Measurements from ENCODE around the gene AMD1.
"Not testable (repeated sequence)": the region's sequence is repeated elsewhere in the genome, so short reads cannot be mapped to it uniquely, and the experiment has no call there.

The AMD1 gene

DNA sequence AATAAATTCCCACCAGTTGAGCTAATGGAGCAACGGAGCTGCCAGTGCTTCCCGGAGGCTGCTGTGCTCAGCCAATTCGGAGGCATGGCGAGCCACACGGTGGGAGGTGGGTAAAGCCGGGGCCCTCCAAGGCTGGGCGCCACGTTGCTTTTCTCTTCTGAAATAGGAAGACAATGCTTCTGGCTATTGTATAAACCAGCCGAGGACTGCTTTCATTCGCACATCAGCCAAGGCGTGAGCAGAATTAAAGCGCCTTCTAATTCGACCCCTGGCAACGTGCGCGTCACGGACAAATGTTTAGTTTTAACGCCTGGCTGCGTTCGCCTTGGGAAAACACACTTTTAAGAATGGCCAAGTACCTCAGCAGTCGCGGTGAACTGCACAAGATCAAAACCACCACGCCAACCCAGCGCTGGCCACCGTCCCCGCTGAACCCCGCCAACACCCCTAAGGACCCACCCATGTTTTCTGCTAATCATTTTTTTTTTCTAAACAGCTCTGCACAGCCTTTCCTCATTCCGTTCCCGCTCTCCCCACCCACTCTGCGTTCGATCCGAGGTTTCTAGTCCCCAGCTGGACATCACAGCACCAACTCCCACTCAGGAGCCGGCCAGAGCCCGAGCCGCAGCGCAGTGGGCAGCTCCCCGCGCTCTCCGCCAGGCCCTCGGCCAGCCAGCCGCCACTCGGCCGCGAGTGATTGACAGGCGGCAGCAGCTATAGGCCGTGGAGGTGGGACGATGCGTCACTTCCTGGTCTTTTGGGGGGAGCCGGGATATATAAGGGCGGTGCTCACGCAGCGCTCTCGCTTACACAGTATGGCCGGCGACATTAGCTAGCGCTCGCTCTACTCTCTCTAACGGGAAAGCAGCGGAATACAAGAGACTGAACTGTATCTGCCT lies at the start of gene AMD1:
TSS of gene AMD1 (plus strand) at position 805 of the 899 bp plus-strand sequence. CDS start 321 bp downstream, outside the sequence.
- DNase-seq (ENCODE audit: low read depth, low spot score) = peak; percentile 89
- TF ChIP-seq FOXP2 (optimal IDR thresholded peaks at IDR 0.05; ENCODE audit: control extremely low read depth, extremely low read length, insufficient read depth) = peak; percentile 72
- TF ChIP-seq POLR2AphosphoS5 (IDR thresholded peaks at IDR 0.05; ENCODE audit: borderline replicate concordance, low read depth, low read length) = peak; percentile 100
- no peak for TF ChIP-seq EZH2 (IDR thresholded peaks at IDR 0.05)
- H3K4me3 ChIP-seq = peak within 1 kb of the TSS; percentile 93
- peak within 1 kb of the TSS; percentile 91 for H3K27ac ChIP-seq
- H3K9me3 ChIP-seq (ENCODE audit: low read depth, low read length) = no peaks in the 10 kb centered on the region
- H3K9ac ChIP-seq (ENCODE audit: insufficient read length) = peak within 1 kb of the TSS; percentile 91
- no peaks in the 10 kb centered on the region; the same call in 1 of the 2 replicates for H3K36me3 ChIP-seq (ENCODE audit: insufficient read depth, low read length)

DNA sequence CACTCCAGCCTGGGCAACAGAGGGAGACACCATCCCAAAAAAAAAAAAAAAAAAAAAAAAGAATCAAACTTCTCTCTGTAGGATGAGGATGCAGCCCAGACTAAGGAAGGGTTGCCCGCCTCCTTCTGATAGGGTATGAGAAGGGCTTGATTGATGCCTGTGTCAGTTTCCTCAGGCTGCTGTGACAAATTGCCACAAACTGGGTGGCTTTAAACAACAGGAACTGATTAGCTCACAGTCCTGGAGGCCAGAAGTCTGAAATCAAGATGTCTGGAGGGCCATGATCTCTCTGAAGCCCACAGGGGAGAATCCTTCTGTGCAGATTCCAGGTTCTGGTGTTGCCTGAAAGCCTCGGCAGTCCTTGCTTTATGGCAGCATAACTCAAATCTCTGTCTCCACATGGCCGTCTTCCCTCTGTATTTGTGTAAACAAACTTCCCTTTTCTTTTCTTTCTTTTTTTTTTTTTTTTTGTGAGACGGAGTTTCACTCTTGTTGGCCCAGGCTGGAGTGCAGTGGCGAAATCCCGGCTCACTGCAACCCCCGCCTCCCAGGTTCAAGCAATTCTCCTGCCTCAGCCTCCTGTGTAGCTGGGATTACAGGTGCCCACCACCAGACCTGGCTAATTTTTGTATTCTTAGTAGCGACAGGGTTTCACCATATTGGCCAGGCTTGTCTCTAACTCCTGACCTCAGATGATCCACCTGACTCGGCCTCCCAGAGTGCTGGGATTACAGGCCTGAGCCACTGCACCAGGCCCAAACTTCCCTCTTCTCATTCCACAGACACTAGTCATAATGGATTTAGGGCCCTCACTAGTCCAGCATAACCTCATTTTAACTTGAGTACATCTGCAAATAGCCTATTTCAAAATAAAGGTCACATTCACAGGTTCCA lies 48.1 kb upstream of the AMD1 start:
- TF ChIP-seq EZH2 (IDR thresholded peaks at IDR 0.05) (no peak), FOXP2 (optimal IDR thresholded peaks at IDR 0.05; ENCODE audit: control extremely low read depth, extremely low read length, insufficient read depth) (no peak)
- Histone ChIP-seq H3K9ac (ENCODE audit: insufficient read length) (no peak overlapping the region), H3K9me3 (ENCODE audit: low read depth, low read length) (no peaks in the 10 kb centered on the region), H3K4me3 (no peak overlapping the region), H3K36me3 (ENCODE audit: insufficient read depth, low read length) (no peaks in the 10 kb centered on the region), H3K27ac (no peak overlapping the region)
- DNase-seq (ENCODE audit: low read depth, low spot score) = no peak

DNA sequence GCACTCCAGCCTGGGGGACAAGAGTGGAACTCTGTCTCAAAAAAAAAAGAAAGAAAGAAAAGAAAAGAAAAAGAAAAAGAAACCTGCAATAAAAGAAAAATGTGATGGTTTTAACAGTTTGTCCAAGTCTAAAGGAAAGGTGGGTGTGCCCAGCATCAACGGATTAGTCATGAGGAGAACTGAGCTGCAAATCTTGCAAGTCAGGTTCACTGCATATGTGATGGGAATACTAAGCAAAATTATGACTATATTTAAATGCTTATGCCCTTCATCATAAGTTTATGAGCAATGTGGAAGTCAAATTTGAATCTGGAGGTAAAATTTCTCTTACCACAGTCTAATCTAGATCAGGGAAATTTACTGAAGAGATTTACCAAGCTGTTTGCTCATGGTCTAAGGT lies 46.2 kb upstream of the AMD1 start:
- H3K27ac ChIP-seq = no peak overlapping the region
- TF ChIP-seq FOXP2 (optimal IDR thresholded peaks at IDR 0.05; ENCODE audit: control extremely low read depth, extremely low read length, insufficient read depth) = no peak
- no peak for TF ChIP-seq POLR2AphosphoS5 (IDR thresholded peaks at IDR 0.05; ENCODE audit: borderline replicate concordance, low read depth, low read length)
- no peak for TF ChIP-seq EZH2 (IDR thresholded peaks at IDR 0.05)
- no peak for DNase-seq (ENCODE audit: low read depth, low spot score)
- no peaks in the 10 kb centered on the region for H3K36me3 ChIP-seq (ENCODE audit: insufficient read depth, low read length)
- H3K9ac ChIP-seq (ENCODE audit: insufficient read length) = no peak overlapping the region
- H3K9me3 ChIP-seq (ENCODE audit: low read depth, low read length) = no peaks in the 10 kb centered on the region
- no peak overlapping the region for H3K4me3 ChIP-seq

DNA sequence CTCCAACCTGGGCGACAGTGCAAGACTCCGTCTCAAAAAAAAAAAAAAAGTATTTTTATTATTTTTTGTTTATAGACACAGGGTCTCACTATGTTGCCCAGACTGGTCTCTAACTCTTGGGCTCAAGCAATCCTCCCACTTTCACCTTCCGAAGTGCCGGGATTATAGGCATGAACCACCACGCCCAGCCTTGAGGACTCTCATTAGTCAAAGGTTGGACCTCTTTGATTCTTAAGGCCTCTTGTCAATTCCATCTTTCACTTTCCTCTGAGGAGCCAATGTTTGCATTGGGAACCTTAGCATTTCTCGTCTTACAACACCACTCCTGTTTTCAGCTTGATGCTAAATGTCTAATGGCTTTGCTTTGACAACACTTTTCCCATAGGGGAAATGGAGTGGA lies 43.2 kb upstream of the AMD1 start:
- H3K36me3 ChIP-seq (ENCODE audit: insufficient read depth, low read length) = no peaks in the 10 kb centered on the region
- H3K4me3 ChIP-seq = no peak overlapping the region
- DNase-seq (ENCODE audit: low read depth, low spot score) = no peak
- TF ChIP-seq FOXP2 (optimal IDR thresholded peaks at IDR 0.05; ENCODE audit: control extremely low read depth, extremely low read length, insufficient read depth) (no peak), EZH2 (IDR thresholded peaks at IDR 0.05) (no peak)
- H3K9ac ChIP-seq (ENCODE audit: insufficient read length) = no peak overlapping the region
- no peak overlapping the region for H3K27ac ChIP-seq
- no peaks in the 10 kb centered on the region for H3K9me3 ChIP-seq (ENCODE audit: low read depth, low read length)

DNA sequence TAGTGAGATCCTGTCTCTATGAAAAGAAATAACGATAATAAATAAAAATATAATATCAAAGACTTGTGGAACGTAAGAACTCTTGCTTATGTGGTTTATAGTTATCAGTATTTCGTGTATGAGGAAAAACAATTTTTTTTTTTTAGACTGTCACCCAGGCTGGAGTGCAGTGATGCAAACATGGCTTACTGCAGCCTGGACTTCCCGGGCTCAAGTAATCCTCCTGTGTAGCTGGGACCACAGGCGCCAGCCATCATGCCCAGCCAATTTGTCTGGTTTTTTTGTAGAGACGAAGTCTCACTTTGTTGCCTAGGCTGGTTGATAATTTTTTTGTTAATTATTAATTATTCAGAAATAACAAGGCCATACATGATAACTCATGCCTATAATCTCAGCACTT lies 40.8 kb upstream of the AMD1 start:
- no peaks in the 10 kb centered on the region for H3K9me3 ChIP-seq (ENCODE audit: low read depth, low read length)
- no peak overlapping the region for H3K4me3 ChIP-seq
- DNase-seq (ENCODE audit: low read depth, low spot score) = no peak
- no peak overlapping the region for H3K9ac ChIP-seq (ENCODE audit: insufficient read length)
- TF ChIP-seq EZH2 (IDR thresholded peaks at IDR 0.05) (no peak), POLR2AphosphoS5 (IDR thresholded peaks at IDR 0.05; ENCODE audit: borderline replicate concordance, low read depth, low read length) (no peak), FOXP2 (optimal IDR thresholded peaks at IDR 0.05; ENCODE audit: control extremely low read depth, extremely low read length, insufficient read depth) (no peak)
- no peaks in the 10 kb centered on the region for H3K36me3 ChIP-seq (ENCODE audit: insufficient read depth, low read length)
- H3K27ac ChIP-seq = no peak overlapping the region

DNA sequence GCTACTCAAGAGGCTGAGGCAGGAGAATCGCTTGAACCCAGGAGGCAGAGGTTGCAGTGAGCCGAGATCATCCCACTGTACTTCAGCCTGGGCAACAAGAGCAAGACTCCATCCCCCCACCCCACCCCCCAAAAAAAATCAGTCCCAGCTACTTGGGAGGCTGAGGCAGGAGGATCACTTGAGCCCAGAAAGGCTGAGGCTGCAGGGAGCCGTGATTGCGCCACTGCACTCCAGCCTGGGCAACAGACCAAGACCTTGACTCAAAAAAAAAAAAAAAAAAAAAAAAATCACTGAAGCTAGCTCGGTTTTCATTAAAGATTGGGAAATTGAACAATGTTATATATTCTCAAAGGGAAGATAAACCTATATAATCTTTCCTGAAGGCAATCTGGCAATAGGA lies 38.8 kb upstream of the AMD1 start:
- not testable (repeated sequence) for H3K27ac ChIP-seq; H3K36me3 ChIP-seq (ENCODE audit: insufficient read depth, low read length); DNase-seq (ENCODE audit: low read depth, low spot score); H3K4me3 ChIP-seq; H3K9ac ChIP-seq (ENCODE audit: insufficient read length); H3K9me3 ChIP-seq (ENCODE audit: low read depth, low read length)

DNA sequence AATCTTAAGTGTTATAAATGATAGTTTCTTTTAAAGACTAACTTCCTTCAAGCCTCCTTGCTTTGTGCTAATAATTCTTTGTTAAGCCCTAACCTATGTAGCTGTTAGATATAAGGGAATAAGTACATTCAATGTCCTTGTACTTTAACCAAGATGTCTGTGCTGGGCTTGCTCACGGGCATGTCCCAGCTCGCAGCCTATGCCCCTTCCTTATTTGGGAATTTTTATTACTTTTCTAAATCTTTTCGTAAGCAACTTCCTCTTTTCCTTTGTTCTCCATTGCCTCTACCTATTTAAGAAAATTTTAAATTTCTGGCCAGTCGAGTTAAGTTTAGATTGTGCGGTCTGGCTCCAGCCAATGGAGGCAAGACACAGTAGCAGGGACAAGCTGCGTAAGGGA lies 33.3 kb upstream of the AMD1 start:
- Histone ChIP-seq H3K27ac (no peak overlapping the region), H3K4me3 (no peak overlapping the region), H3K9ac (ENCODE audit: insufficient read length) (no peak overlapping the region), H3K9me3 (ENCODE audit: low read depth, low read length) (no peaks in the 10 kb centered on the region), H3K36me3 (ENCODE audit: insufficient read depth, low read length) (no peaks in the 10 kb centered on the region)
- TF ChIP-seq FOXP2 (optimal IDR thresholded peaks at IDR 0.05; ENCODE audit: control extremely low read depth, extremely low read length, insufficient read depth) (no peak), POLR2AphosphoS5 (IDR thresholded peaks at IDR 0.05; ENCODE audit: borderline replicate concordance, low read depth, low read length) (no peak), EZH2 (IDR thresholded peaks at IDR 0.05) (no peak)
- DNase-seq (ENCODE audit: low read depth, low spot score) = no peak

DNA sequence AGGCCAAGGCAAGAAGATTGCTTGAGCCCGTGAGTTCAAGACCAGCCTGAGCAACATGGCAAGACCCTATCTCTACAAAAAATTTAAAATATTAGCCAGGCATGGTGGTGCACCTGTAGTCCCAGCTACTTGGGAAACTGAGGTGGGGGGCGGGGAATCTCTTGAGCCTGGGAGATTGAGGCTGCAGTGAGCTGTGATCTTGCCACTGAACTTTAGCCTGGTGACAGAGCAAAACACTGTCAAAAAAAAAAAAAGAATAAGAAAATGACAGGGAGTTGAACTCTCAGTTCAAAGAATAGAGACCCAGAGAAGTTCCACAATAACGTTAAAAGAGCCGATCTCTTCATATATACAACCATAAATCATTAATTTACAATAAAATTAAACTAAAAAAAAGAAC lies 24.8 kb upstream of the AMD1 start:
- no peaks in the 10 kb centered on the region for H3K9me3 ChIP-seq (ENCODE audit: low read depth, low read length)
- no peak for TF ChIP-seq EZH2 (IDR thresholded peaks at IDR 0.05)
- TF ChIP-seq FOXP2 (optimal IDR thresholded peaks at IDR 0.05; ENCODE audit: control extremely low read depth, extremely low read length, insufficient read depth) = no peak
- no peak for TF ChIP-seq POLR2AphosphoS5 (IDR thresholded peaks at IDR 0.05; ENCODE audit: borderline replicate concordance, low read depth, low read length)
- H3K4me3 ChIP-seq = no peak overlapping the region
- DNase-seq (ENCODE audit: low read depth, low spot score) = no peak
- H3K9ac ChIP-seq (ENCODE audit: insufficient read length) = no peak overlapping the region
- no peak overlapping the region for H3K27ac ChIP-seq
- H3K36me3 ChIP-seq (ENCODE audit: insufficient read depth, low read length) = no peaks in the 10 kb centered on the region

All from SK-N-MC (cell line).